ENCODE results near the gene SMC2. TPM values are rescaled to one million over a fixed set of nuclear protein-coding genes. Genes with fewer than 3 reads are reported as not detected.

The SMC2 gene
- total RNA-seq, 4 donors from 2014 or later, result 3.3 to 30.4 (median 5.7) TPM

- Histone ChIP-seq H3K4me3 (no peak overlapping the region), H3K27ac (no peak overlapping the region), H3K27me3 (no peaks in the 10 kb centered on the region), H3K4me1 (no peaks in the 10 kb centered on the region), H3K36me3 (no peaks in the 10 kb centered on the region), H3K9me3 (no peaks in the 10 kb centered on the region)
- TF ChIP-seq CTCF (IDR thresholded peaks at IDR 0.05), result no peak
- TF ChIP-seq POLR2A (IDR thresholded peaks at IDR 0.05), result no peak
- DNase-seq, result no peak
- intact Hi-C loops (cut with DNase I; ENCODE audit: low total_unique reads), result no loop called here
These were observed 50.2 kb downstream of the SMC2 start for GRCh38 chr9:104144336-104144735.

- H3K36me3 ChIP-seq, result no peaks in the 10 kb centered on the region
- intact Hi-C loops (cut with DNase I; ENCODE audit: low total_unique reads), result no loop called here
These were observed 79.0 kb downstream of the SMC2 start for GRCh38 chr9:104173067-104173466.

GRCh38 chr9:104177003-104177611 is 83.0 kb downstream of the SMC2 start:
- Histone ChIP-seq H3K9me3 (no peaks in the 10 kb centered on the region), H3K36me3 (no peaks in the 10 kb centered on the region), H3K27ac (no peak overlapping the region), H3K27me3 (no peaks in the 10 kb centered on the region), H3K4me1 (no peaks in the 10 kb centered on the region), H3K4me3 (no peak overlapping the region)
- no peak for DNase-seq
- intact Hi-C loops (cut with DNase I; ENCODE audit: low total_unique reads), result no loop called here
- no peak for TF ChIP-seq CTCF (IDR thresholded peaks at IDR 0.05)
- TF ChIP-seq POLR2A (IDR thresholded peaks at IDR 0.05), result no peak

More at GRCh38 chr9:104173067-104173466, 79.0 kb downstream of the SMC2 start:
- TF ChIP-seq CTCF (IDR thresholded peaks at IDR 0.05) (no peak), POLR2A (IDR thresholded peaks at IDR 0.05) (no peak)
- no peak for DNase-seq
- no peaks in the 10 kb centered on the region for H3K27me3 ChIP-seq
- no peak overlapping the region for H3K27ac ChIP-seq
- H3K9me3 ChIP-seq, result no peaks in the 10 kb centered on the region
- H3K4me3 ChIP-seq, result no peak overlapping the region
- no peaks in the 10 kb centered on the region for H3K4me1 ChIP-seq

GRCh38 chr9:104177676-104178075 is 83.6 kb downstream of the SMC2 start:
- DNase-seq, result no peak
- TF ChIP-seq CTCF (IDR thresholded peaks at IDR 0.05), result no peak
- no peak for TF ChIP-seq POLR2A (IDR thresholded peaks at IDR 0.05)
- no peak overlapping the region for H3K27ac ChIP-seq
- H3K4me1 ChIP-seq, result no peaks in the 10 kb centered on the region
- no peak overlapping the region for H3K4me3 ChIP-seq
- no peaks in the 10 kb centered on the region for H3K9me3 ChIP-seq
- H3K36me3 ChIP-seq, result no peaks in the 10 kb centered on the region
- intact Hi-C loops (cut with DNase I; ENCODE audit: low total_unique reads), result no loop called here
- H3K27me3 ChIP-seq, result no peaks in the 10 kb centered on the region
